ENCODE data around the gene ARL16.

DNA sequence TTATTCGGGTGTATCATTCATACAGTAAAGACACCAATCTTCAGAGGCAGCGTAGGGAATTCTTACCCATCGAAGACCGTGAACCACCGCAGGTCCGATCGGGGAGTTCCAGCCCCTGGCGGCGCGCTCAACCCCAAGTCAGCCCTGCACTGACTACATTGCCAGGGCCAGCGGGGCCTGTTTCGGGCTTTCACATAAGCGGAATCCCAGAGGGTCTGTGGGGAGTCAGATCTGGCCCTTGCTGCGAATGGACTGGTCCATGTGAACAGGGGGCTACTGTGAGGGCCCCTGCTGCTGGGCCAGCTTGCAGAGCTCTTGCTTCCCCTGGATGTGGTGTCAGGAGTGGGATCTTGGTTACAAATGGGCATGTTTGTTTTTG is 34.9 kb downstream of the ARL16 start:
- TF ChIP-seq POLR2A (IDR thresholded peaks at IDR 0.05): no peak
- TF ChIP-seq, protein P1, sequence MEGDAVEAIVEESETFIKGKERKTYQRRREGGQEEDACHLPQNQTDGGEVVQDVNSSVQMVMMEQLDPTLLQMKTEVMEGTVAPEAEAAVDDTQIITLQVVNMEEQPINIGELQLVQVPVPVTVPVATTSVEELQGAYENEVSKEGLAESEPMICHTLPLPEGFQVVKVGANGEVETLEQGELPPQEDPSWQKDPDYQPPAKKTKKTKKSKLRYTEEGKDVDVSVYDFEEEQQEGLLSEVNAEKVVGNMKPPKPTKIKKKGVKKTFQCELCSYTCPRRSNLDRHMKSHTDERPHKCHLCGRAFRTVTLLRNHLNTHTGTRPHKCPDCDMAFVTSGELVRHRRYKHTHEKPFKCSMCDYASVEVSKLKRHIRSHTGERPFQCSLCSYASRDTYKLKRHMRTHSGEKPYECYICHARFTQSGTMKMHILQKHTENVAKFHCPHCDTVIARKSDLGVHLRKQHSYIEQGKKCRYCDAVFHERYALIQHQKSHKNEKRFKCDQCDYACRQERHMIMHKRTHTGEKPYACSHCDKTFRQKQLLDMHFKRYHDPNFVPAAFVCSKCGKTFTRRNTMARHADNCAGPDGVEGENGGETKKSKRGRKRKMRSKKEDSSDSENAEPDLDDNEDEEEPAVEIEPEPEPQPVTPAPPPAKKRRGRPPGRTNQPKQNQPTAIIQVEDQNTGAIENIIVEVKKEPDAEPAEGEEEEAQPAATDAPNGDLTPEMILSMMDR (IDR thresholded peaks at IDR 0.05): no peak

Measured in heart left ventricle (tissue), 13 donors.